Coronary artery (tissue), 2 donors: ENCODE data around the gene EAF2.

Source experiments
- DNase-seq: peaks from one replicate; pipeline ENCODE4 v3.0.0-alpha.2; 2017; ENCODE audit warnings: low spot score
- H3K27ac ChIP-seq, 2 donors: fragments of 200-600 bp; sonication (generic); one replicate each; pipeline ENCODE4 v1.5.1; 2016 to 2019
- H3K4me3 ChIP-seq: fragments of 200-600 bp; sonication (generic); 2 replicates; pipeline ENCODE4 v1.5.1; 2016; ENCODE audit warnings: mild to moderate bottlenecking, moderate library complexity
- CTCF ChIP-seq: fragments of 200-600 bp; sonication (generic); IDR thresholded peaks from one replicate; pipeline ENCODE4 v1.5.1; 2019; ENCODE audit warnings: antibody characterized with exemption

The EAF2 gene

GRCh38 chr3:121834157-121834670 lies 795 bp upstream of the EAF2 start:
- Histone ChIP-seq H3K27ac (peak overlapping the region; percentile 76 to 87), H3K4me3 (peak overlapping the region; percentile 94)
- no peak for DNase-seq
- no peak for TF ChIP-seq CTCF

GRCh38 chr3:121835465-121835801 lies 424 bp downstream of the EAF2 start:
- TF ChIP-seq CTCF, result no peak
- no peak for DNase-seq
- H3K27ac ChIP-seq, result peak overlapping the region; percentile 61 to 87
- peak overlapping the region; percentile 94 for H3K4me3 ChIP-seq

- no peak for TF ChIP-seq CTCF
Observed at GRCh38 chr3:121836064-121836463, 1.1 kb downstream of the EAF2 start.

GRCh38 chr3:121836481-121836880 lies 1.5 kb downstream of the EAF2 start:
- peak overlapping the region; percentile 94 for H3K4me3 ChIP-seq
- no peak for TF ChIP-seq CTCF
- no peak overlapping the region for H3K27ac ChIP-seq
- DNase-seq, result no peak

More at GRCh38 chr3:121836064-121836463, 1.1 kb downstream of the EAF2 start:
- no peak for DNase-seq
- Histone ChIP-seq H3K4me3 (peak overlapping the region; percentile 94), H3K27ac (no peak overlapping the region)

GRCh38 chr3:121839962-121840361 lies 5.0 kb downstream of the EAF2 start:
- DNase-seq, result no peak
- H3K4me3 ChIP-seq, result no peak overlapping the region
- no peak for TF ChIP-seq CTCF
- H3K27ac ChIP-seq, result no peak overlapping the region

GRCh38 chr3:121844892-121845291 lies 9.9 kb downstream of the EAF2 start:
- H3K27ac ChIP-seq, result no peak overlapping the region
- no peak for TF ChIP-seq CTCF
- no peak for DNase-seq
- no peak overlapping the region for H3K4me3 ChIP-seq

GRCh38 chr3:121852256-121852655 lies 17.2 kb downstream of the EAF2 start:
- DNase-seq, result no peak
- H3K4me3 ChIP-seq, result no peak overlapping the region
- no peak overlapping the region for H3K27ac ChIP-seq
- no peak for TF ChIP-seq CTCF
